ENCODE results near the gene RBM14. TPM values are rescaled to one million over a fixed set of nuclear protein-coding genes. Genes with fewer than 3 reads are reported as not detected.

Gene RBM14
- total and polyA plus RNA-seq, 9 donors: 28.9 to 89.6 (median 58.6) TPM

- Histone ChIP-seq H3K27me3 (no peaks in the 10 kb centered on the region), H3K27ac (no peak overlapping the region), H3K36me3 (no peaks in the 10 kb centered on the region), H3K9me3 (no peaks in the 10 kb centered on the region), H3K4me3 (no peak overlapping the region), H3K4me1 (ENCODE audit: insufficient read depth) (peaks cover 23% of the 10 kb centered on the region)
- TF ChIP-seq POLR2A (IDR thresholded peaks at IDR 0.05) (no peak), EP300 (IDR thresholded peaks at IDR 0.05) (no peak), CTCF (IDR thresholded peaks at IDR 0.05) (no peak)
- WGBS, 3 donors: 62 to 90% (median 69%) methylated on average over 24 of the region's 24 CpGs
- intact Hi-C loops (cut with DNase I): no loop called here
- DNase-seq: no peak
Observed at GRCh38 chr11:66643745-66644437, 27.5 kb downstream of the RBM14 start.

- WGBS, 3 donors: 74 to 84% (median 81%) methylated on average over 4 of the region's 4 CpGs
- DNase-seq: no peak
- Histone ChIP-seq H3K4me3 (no peak overlapping the region), H3K4me1 (ENCODE audit: insufficient read depth) (peaks cover 20% of the 10 kb centered on the region), H3K36me3 (no peaks in the 10 kb centered on the region), H3K9me3 (no peaks in the 10 kb centered on the region), H3K27ac (no peak overlapping the region), H3K27me3 (no peaks in the 10 kb centered on the region)
- TF ChIP-seq POLR2A (IDR thresholded peaks at IDR 0.05) (no peak), EP300 (IDR thresholded peaks at IDR 0.05) (no peak), CTCF (IDR thresholded peaks at IDR 0.05) (no peak)
- intact Hi-C loops (cut with DNase I): no loop called here
Observed at GRCh38 chr11:66646828-66647227, 30.4 kb downstream of the RBM14 start.

- no peaks in the 10 kb centered on the region for H3K27me3 ChIP-seq
- H3K27ac ChIP-seq: no peak overlapping the region
- 94 to 100% (median 98%) methylated on average over 5 of the region's 5 CpGs for WGBS, 3 donors
- H3K9me3 ChIP-seq: no peaks in the 10 kb centered on the region
- TF ChIP-seq POLR2A (IDR thresholded peaks at IDR 0.05) (no peak), CTCF (IDR thresholded peaks at IDR 0.05) (no peak), EP300 (IDR thresholded peaks at IDR 0.05) (no peak)
- no peaks in the 10 kb centered on the region for H3K36me3 ChIP-seq
- intact Hi-C loops (cut with DNase I): no loop called here
- no peak overlapping the region for H3K4me3 ChIP-seq
- H3K4me1 ChIP-seq (ENCODE audit: insufficient read depth): peaks cover 9% of the 10 kb centered on the region
- DNase-seq: no peak
Observed at GRCh38 chr11:66649903-66650302, 33.5 kb downstream of the RBM14 start.

GRCh38 chr11:66651016-66651415, 34.6 kb downstream of the RBM14 start:
- WGBS, 3 donors: 93 to 94% (median 93%) methylated on average over 2 of the region's 2 CpGs
- intact Hi-C loops (cut with DNase I): no loop called here
- no peak for DNase-seq
- H3K27me3 ChIP-seq: no peaks in the 10 kb centered on the region
- no peaks in the 10 kb centered on the region for H3K9me3 ChIP-seq
- no peak overlapping the region for H3K27ac ChIP-seq
- no peak overlapping the region for H3K4me3 ChIP-seq
- peaks cover 2% of the 10 kb centered on the region for H3K4me1 ChIP-seq (ENCODE audit: insufficient read depth)
- H3K36me3 ChIP-seq: no peaks in the 10 kb centered on the region
- TF ChIP-seq CTCF (IDR thresholded peaks at IDR 0.05): no peak
- TF ChIP-seq POLR2A (IDR thresholded peaks at IDR 0.05): no peak
- no peak for TF ChIP-seq EP300 (IDR thresholded peaks at IDR 0.05)
